ENCODE results near the gene HIPK2.

DNA sequence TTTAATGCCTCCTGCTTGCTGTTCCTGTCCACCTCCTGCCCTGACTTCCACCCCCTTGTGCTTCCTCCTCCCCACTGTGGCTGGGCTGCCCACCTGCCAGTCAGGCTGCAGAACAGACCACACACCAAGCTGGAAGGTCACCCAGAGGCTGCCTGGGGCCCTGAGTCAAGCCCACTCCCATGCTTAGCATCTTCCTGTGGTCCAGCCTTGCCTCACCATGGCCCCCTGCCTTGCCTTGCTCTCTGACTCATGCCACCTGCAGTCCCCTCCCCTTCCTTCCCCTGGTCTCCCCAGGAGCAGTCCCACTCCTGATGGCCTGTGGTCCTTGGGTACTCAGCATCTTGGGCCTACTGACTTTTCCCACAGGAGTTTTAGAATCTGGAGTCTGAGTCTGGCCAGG lies 252.0 kb downstream of the HIPK2 start:
- TF ChIP-seq, protein P1, sequence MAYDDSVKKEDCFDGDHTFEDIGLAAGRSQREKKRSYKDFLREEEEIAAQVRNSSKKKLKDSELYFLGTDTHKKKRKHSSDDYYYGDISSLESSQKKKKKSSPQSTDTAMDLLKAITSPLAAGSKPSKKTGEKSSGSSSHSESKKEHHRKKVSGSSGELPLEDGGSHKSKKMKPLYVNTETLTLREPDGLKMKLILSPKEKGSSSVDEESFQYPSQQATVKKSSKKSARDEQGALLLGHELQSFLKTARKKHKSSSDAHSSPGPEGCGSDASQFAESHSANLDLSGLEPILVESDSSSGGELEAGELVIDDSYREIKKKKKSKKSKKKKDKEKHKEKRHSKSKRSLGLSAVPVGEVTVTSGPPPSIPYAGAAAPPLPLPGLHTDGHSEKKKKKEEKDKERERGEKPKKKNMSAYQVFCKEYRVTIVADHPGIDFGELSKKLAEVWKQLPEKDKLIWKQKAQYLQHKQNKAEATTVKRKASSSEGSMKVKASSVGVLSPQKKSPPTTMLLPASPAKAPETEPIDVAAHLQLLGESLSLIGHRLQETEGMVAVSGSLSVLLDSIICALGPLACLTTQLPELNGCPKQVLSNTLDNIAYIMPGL (CRISPR knock-in tag; IDR thresholded peaks at IDR 0.05; ENCODE audit: borderline replicate concordance) = no peak
- TF ChIP-seq CEBPB (IDR thresholded peaks at IDR 0.05) (no peak), ZFP36 (IDR thresholded peaks at IDR 0.05; ENCODE audit: borderline replicate concordance, partially characterized antibody) (no peak)
- TF ChIP-seq, protein P2, sequence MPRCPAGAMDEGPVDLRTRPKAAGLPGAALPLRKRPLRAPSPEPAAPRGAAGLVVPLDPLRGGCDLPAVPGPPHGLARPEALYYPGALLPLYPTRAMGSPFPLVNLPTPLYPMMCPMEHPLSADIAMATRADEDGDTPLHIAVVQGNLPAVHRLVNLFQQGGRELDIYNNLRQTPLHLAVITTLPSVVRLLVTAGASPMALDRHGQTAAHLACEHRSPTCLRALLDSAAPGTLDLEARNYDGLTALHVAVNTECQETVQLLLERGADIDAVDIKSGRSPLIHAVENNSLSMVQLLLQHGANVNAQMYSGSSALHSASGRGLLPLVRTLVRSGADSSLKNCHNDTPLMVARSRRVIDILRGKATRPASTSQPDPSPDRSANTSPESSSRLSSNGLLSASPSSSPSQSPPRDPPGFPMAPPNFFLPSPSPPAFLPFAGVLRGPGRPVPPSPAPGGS (IDR thresholded peaks at IDR 0.05) = no peak
- TF ChIP-seq, protein P3, sequence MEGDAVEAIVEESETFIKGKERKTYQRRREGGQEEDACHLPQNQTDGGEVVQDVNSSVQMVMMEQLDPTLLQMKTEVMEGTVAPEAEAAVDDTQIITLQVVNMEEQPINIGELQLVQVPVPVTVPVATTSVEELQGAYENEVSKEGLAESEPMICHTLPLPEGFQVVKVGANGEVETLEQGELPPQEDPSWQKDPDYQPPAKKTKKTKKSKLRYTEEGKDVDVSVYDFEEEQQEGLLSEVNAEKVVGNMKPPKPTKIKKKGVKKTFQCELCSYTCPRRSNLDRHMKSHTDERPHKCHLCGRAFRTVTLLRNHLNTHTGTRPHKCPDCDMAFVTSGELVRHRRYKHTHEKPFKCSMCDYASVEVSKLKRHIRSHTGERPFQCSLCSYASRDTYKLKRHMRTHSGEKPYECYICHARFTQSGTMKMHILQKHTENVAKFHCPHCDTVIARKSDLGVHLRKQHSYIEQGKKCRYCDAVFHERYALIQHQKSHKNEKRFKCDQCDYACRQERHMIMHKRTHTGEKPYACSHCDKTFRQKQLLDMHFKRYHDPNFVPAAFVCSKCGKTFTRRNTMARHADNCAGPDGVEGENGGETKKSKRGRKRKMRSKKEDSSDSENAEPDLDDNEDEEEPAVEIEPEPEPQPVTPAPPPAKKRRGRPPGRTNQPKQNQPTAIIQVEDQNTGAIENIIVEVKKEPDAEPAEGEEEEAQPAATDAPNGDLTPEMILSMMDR (IDR thresholded peaks at IDR 0.05) = no peak

All from A549 (cell line).